RPMI8226 (cell line): ENCODE data around the gene TSC22D4.

Experiments
- DNase-seq: peaks from one replicate; pipeline ENCODE4 v3.0.0-alpha.2; 2015

TSC22D4 gene

GRCh38 chr7:100426516-100426915 is 52.5 kb downstream of the TSC22D4 start:
- DNase-seq: no peak

DNA sequence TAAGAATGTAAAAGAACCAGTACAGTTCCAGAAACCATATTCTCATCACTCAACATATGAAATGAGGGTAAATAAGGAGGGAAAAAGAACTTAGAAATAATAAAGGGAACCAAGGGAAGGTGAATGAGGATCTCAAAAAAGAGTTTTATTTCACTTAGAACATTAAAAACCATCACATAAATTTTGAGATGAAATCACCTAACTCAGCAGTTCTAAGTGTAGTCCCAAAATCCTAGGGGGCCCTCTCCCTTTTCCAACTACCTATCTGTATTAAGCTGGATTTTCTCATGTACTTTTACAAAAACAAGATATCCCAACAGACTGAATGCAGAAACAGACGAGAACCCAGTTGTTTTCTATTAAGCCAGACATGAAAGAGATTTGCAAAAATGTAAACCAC is 53.7 kb downstream of the TSC22D4 start:
- no peak for DNase-seq

DNA sequence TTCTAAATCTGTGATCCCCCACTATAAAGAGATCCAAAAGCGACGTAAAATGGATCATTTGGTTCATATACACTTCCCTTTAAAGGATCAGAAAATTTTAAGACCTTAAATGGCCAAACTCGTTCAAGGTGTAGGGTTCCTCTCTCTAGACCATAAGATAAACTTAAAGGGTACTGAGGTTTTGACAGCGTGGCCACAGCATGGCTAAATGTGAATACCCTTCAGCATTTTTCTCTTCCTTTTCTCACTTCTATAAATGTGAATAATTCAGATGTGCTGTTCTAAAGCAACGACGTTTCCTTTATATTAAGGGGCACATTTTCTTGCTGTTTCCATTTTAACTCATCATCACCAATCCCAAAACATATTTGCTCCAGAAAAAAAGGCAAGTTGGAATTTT is 55.7 kb downstream of the TSC22D4 start:
- no peak for DNase-seq

DNA sequence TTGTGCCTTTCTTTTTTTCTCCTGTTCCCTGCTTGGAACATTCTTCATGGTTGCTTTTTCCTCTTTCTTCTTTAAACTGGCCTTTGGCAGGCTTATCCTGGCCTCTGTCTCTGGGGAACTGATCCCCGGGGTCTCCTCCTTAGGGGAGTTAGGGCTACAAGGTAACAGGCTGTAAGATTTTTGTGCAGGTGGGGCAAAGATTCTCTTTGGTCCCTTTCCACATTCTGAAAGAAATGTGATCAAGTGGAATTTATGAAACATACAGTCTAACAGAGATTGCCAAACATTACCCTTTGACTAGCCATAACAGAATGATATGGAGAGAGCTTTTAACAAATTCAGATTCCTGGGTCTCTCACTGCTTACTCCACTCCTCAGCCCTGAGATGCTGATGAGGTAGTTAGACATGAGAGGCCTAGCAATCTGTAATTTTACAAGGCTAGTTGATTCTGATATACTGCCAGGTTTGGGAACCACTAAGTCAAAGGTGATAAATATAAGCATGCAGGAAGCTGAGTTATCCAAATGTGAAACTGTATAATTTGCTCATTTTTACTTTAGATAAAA is 59.3 kb downstream of the TSC22D4 start:
- DNase-seq: no peak

GRCh38 chr7:100418930-100419659 is 59.9 kb downstream of the TSC22D4 start:
- no peak for DNase-seq
